Endodermal cell (in vitro differentiated cells): ENCODE measurements around the gene SEPTIN8. TPM values are rescaled to one million over a fixed set of nuclear protein-coding genes. Genes with fewer than 3 reads are reported as not detected.

Experiments
- DNase-seq: peaks from one replicate; pipeline ENCODE4 v3.0.0-alpha.2; 2017
- H3K27ac ChIP-seq: 2 replicates; pipeline ENCODE4 v1.5.1; 2013; ENCODE audit warnings: mild to moderate bottlenecking, low read depth, low read length, moderate library complexity
- H3K27me3 ChIP-seq: 2 replicates; pipeline ENCODE4 v1.6.1; 2013; ENCODE audit warnings: mild to moderate bottlenecking, low read length, moderate library complexity; ENCODE audit not compliant: insufficient read depth, control insufficient read depth, poor library complexity, severe bottlenecking
- H3K36me3 ChIP-seq: 2 replicates; pipeline ENCODE4 v1.7.0; 2013; ENCODE audit warnings: mild to moderate bottlenecking, low read length, moderate library complexity; ENCODE audit not compliant: control insufficient read depth, insufficient read depth
- H3K4me1 ChIP-seq: one replicate; pipeline ENCODE4 v1.7.0; 2013; ENCODE audit warnings: low read length; ENCODE audit not compliant: control insufficient read depth, insufficient read depth
- H3K4me3 ChIP-seq: 2 replicates; pipeline ENCODE4 v1.5.1; 2013; ENCODE audit warnings: mild to moderate bottlenecking, low read length, moderate library complexity
- H3K9ac ChIP-seq: 2 replicates; pipeline ENCODE4 v1.6.1; 2013; ENCODE audit warnings: mild to moderate bottlenecking, low read length, moderate library complexity; ENCODE audit not compliant: poor library complexity, severe bottlenecking; ENCODE audit errors: extremely low read depth
- H3K9me3 ChIP-seq: 2 replicates; pipeline ENCODE4 v1.6.1; 2013; ENCODE audit warnings: mild to moderate bottlenecking, low read length, moderate library complexity; ENCODE audit not compliant: control insufficient read depth
- H3K27ac Mint-ChIP-seq: 2 replicates; pipeline ENCODE4 v1.8.0; 2020; ENCODE audit warnings: mixed read lengths
- H3K27me3 Mint-ChIP-seq: 2 replicates; pipeline ENCODE4 v1.8.0; 2021; ENCODE audit warnings: mild to moderate bottlenecking, mixed read lengths; ENCODE audit not compliant: insufficient read depth
- H3K36me3 Mint-ChIP-seq: 2 replicates; pipeline ENCODE4 v1.8.0; 2020; ENCODE audit warnings: low read depth, mixed read lengths
- H3K4me1 Mint-ChIP-seq: 2 replicates; pipeline ENCODE4 v1.8.0; 2020; ENCODE audit warnings: mixed read lengths
- H3K4me3 Mint-ChIP-seq: 2 replicates; pipeline ENCODE4 v1.8.0; 2020; ENCODE audit warnings: mild to moderate bottlenecking, moderate library complexity, mixed read lengths
- H3K9me3 Mint-ChIP-seq: 2 replicates; pipeline ENCODE4 v1.8.0; 2020; ENCODE audit warnings: mild to moderate bottlenecking, mixed read lengths
- WGBS, 2 experiments: methylation state at CpG; one replicate each; pipeline versions ENCODE4 v1.1.5 to v1.1.7; 2013; ENCODE audit warnings: missing lambda C conversion rate in 2 of 2, mixed read lengths in 1 of 2; ENCODE audit not compliant: insufficient coverage in 1 of 2, insufficient read length in 1 of 2; 5-methylcytosine and 5-hydroxymethylcytosine counted together
- total RNA-seq, 2 donors: library from RNA; stranded (reverse); fragmentation: NEBNext Ultra II Directional in 1 of 2; extraction: Animal tissue kit (Norgen Biotek cat#: 25700) in 1 of 2; gene quantifications; 2 replicates in 1 of 2; 3 replicates in 1 of 2; pipeline ENCODE4 v1.2.1, GENCODE V29; 2021
- TF ChIP-seq, protein P1 (sequence below): fragments of 200-600 bp; sonication (generic); conservative IDR thresholded peaks from 2 replicates; pipeline ENCODE4 v1.5.0; 2021; ENCODE audit warnings: antibody characterized with exemption, mild to moderate bottlenecking

SEPTIN8 gene
- total RNA-seq, 2 donors from 2014 or later, result 49.0 to 56.7 TPM

DNA sequence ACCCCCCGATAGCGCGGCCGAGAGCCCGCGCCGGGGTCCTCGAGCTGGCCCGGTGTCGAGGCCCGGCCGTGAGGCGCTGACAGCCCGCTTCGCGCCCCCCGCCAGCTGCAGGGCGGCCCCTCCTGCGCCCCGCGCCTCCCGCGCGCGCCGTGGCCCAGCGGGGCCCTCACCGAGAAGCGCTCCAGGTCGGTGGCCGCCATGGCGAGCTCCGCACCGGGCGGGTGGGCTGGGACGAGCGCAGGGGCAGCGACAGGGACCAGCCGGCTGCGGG lies 166 bp downstream of the SEPTIN8 start:
- no peaks in the 10 kb centered on the region for H3K9me3 Mint-ChIP-seq
- Histone ChIP-seq H3K27ac (no peak overlapping the region), H3K4me1 (no peaks in the 10 kb centered on the region), H3K36me3 (no peaks in the 10 kb centered on the region), H3K4me3 (peak overlapping the region; percentile 80), H3K27me3 (peaks cover 51% of the 10 kb centered on the region), H3K9me3 (no peaks in the 10 kb centered on the region), H3K9ac (peak overlapping the region; percentile 41)
- peaks cover 51% of the 10 kb centered on the region for H3K27me3 Mint-ChIP-seq
- WGBS, 2 experiments, result 0 to 4% methylated on average over 5 to 40 of the region's 40 CpGs
- no peaks in the 10 kb centered on the region for H3K36me3 Mint-ChIP-seq
- DNase-seq, result no peak
- TF ChIP-seq, protein P1, sequence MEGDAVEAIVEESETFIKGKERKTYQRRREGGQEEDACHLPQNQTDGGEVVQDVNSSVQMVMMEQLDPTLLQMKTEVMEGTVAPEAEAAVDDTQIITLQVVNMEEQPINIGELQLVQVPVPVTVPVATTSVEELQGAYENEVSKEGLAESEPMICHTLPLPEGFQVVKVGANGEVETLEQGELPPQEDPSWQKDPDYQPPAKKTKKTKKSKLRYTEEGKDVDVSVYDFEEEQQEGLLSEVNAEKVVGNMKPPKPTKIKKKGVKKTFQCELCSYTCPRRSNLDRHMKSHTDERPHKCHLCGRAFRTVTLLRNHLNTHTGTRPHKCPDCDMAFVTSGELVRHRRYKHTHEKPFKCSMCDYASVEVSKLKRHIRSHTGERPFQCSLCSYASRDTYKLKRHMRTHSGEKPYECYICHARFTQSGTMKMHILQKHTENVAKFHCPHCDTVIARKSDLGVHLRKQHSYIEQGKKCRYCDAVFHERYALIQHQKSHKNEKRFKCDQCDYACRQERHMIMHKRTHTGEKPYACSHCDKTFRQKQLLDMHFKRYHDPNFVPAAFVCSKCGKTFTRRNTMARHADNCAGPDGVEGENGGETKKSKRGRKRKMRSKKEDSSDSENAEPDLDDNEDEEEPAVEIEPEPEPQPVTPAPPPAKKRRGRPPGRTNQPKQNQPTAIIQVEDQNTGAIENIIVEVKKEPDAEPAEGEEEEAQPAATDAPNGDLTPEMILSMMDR, result no peak
- no peaks in the 10 kb centered on the region for H3K4me1 Mint-ChIP-seq
- no peak overlapping the region for H3K27ac Mint-ChIP-seq
- peak overlapping the region; percentile 61 for H3K4me3 Mint-ChIP-seq

DNA sequence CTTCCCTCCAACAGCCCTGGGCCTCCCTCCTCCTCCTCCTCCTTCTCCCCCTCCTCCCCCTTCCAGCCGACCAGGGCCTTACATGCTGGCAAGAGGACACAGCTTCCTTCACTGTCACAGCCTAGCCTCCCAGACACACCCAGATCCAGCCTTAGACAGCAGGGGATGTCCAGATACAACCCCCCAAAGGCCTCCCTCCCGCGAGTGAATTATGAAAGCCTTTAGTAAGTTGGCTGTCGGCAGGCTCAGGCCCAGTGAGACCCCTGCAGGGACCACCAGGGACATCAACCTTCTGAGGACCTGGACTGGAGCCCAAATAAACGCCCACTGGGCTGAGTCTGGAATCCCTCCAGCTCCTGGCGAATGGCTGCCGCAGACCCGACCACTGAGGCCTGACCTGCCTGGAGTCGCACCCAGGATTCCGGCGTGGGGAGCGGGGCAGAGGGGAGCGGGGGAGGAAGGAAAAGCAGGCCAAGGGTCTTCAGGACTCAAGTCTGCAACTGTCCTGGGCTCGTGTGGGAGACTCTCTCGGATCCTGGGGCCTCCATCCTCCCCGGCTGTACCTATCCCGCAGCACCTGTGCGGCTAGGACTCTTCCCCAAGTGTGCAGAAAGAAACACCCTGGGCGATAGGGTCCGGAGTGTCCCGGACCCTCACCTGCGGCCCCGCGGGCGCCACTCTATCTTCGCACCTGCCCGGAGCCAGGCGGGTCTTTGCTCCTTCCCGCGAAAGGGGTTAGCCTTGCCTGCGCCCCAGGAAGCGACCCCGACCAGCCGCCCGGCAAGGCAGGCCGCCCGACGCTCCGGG lies 705 bp downstream of the SEPTIN8 start:
- TF ChIP-seq, protein P1, result peak; percentile 17
- H3K36me3 ChIP-seq, result no peaks in the 10 kb centered on the region
- no peaks in the 10 kb centered on the region for H3K36me3 Mint-ChIP-seq
- H3K4me1 ChIP-seq, result peaks cover 2% of the 10 kb centered on the region
- H3K27ac Mint-ChIP-seq, result no peak overlapping the region
- peaks cover 46% of the 10 kb centered on the region for H3K27me3 Mint-ChIP-seq
- no peaks in the 10 kb centered on the region for H3K9me3 Mint-ChIP-seq
- H3K9ac ChIP-seq, result peak overlapping the region; percentile 41
- whole genome bisulfite sequencing, 2 experiments, result 2 to 7% methylated on average over 9 to 39 of the region's 39 CpGs
- no peak overlapping the region for H3K27ac ChIP-seq
- DNase-seq, result peak; percentile 71
- H3K4me1 Mint-ChIP-seq, result peaks cover 3% of the 10 kb centered on the region
- H3K4me3 Mint-ChIP-seq, result peak overlapping the region; percentile 61
- H3K9me3 ChIP-seq, result no peaks in the 10 kb centered on the region
- peaks cover 46% of the 10 kb centered on the region for H3K27me3 ChIP-seq
- peak overlapping the region; percentile 80 for H3K4me3 ChIP-seq

DNA sequence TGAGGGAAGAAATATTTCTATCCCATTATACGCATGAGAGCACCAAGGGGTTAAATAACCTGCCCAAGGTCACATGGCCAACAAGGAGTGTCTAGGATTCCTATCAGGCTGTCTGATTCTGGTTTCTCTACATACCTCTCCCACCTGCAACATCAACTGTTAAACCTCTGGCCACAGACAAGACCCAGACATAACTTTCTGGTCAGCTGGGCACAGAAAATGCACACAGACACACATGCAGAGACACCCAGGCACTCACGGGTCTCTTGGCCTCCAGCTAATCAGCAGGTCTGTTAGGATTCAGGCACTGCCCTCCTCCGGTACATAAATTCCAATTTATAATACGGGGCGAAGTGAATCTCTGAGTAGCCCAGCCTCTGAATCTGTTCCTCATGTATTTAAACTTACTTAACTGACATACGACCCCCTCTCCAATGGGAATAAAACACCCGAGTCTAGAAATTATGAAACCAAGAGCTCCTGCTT lies 1.5 kb downstream of the SEPTIN8 start:
- Histone ChIP-seq H3K27me3 (peaks cover 38% of the 10 kb centered on the region), H3K9ac (no peak overlapping the region)
- peaks cover 9% of the 10 kb centered on the region for H3K4me1 Mint-ChIP-seq

More for the DNA sequence above, 1.5 kb downstream of the SEPTIN8 start:
- Histone ChIP-seq H3K36me3 (no peaks in the 10 kb centered on the region), H3K4me1 (peaks cover 5% of the 10 kb centered on the region), H3K27ac (no peak overlapping the region), H3K9me3 (no peaks in the 10 kb centered on the region), H3K4me3 (peak overlapping the region; percentile 80)
- no peak overlapping the region for H3K27ac Mint-ChIP-seq
- WGBS, 2 experiments, result 85 to 89% methylated on average over 5 to 7 of the region's 7 CpGs
- peaks cover 39% of the 10 kb centered on the region for H3K27me3 Mint-ChIP-seq
- no peak overlapping the region for H3K4me3 Mint-ChIP-seq
- no peaks in the 10 kb centered on the region for H3K36me3 Mint-ChIP-seq
- no peak for DNase-seq
- TF ChIP-seq, protein P1, result no peak
- H3K9me3 Mint-ChIP-seq, result no peaks in the 10 kb centered on the region
